NCI-H1105 treated with DMSO at 0.1 percent for 48 hours (cell line): ENCODE results near the gene MAPT.

Source experiments
- DNase-seq: peaks from one replicate; lab custom pipeline; 2025; lab: John Stamatoyannopoulos, UW

Gene MAPT

DNA sequence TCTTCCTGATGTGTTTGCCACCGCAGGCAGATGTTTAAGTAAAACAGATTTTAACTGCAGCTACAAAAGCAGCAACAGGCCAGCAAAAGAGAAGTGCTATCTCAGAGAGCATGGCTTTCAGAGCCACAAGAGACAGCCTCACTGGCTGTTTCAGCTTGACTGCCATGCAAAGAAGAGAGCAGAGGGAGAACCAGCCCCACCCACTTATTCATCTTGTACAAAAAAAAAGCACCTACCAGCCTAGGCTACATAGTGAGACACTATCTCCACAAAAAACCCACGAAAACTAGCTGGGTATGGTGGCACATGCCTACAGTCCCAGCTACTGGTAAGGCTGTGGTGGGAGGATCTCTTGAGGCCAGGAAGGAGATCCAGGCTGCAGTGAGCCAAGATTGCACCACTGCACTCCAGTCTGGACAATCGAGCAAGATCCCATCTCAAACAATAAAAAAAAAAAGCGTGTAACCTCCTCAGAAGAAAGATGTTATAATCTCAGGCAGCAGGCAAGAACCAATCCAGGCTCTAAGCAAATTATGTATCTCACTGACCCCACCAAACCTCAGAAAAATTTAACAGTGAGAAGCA, 134.7 kb downstream of the MAPT start:
- no peak for DNase-seq

DNA sequence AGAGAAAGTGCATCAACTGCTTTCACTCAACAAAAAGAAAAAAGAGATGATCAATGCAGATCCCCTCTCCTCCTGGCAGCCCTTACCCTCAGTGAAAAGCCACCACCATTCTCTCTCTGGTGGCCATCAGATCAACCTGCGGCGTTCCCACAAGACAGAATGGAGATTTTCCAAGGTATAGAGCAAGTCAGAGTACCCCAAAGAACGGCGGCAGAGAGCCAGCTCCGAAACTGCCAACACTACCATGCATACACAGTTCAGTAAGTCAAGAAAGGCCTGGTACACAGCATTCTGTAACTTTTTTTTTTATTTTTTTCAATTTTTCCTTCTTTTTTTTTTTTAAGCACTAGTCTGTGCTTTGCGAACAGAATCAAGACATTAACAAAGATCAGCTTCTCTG, 135.3 kb downstream of the MAPT start:
- no peak for DNase-seq

GRCh38 chr17:46030752-46031151, 136.4 kb downstream of the MAPT start:
- no peak for DNase-seq

DNA sequence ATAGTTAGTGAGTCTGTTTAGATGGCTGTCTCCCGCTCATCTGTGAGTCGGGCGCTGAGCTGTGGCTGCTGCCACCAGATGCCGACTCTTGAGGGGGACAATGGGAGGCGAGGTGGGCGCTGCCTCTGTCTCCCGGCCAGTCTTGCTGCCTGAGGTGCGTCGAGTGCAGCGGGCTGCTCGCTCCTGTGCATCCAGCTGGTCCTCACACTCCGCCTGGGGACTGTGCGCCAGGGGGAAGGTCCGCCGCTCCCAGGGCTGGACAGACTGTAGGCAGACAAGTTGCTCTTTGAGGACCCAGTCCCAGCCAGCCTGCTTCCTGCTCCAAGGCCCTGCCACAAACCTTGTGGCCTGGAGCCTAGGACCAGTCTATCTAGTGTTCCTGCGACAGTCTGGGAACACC, 137.1 kb downstream of the MAPT start:
- no peak for DNase-seq

DNA sequence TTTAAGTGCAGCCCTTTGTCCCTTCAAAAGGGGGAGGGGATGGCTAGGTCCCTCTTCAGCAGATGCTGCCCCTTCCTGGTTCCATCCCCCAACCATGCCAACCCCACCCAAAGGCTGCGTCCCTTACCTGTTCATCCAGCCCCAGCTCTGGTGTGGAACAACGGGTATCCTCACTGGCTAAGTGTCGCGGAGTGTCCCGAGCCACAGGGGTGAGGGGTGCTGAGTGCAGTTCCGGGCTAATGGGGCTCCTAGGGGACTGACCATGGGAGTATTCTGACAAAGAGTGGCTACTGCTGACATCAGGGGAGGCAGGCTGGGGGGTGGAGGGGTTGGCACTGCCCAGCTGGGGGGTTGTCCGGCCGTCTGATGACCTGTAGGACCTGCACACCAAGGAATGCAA, 137.6 kb downstream of the MAPT start:
- DNase-seq = no peak

DNA sequence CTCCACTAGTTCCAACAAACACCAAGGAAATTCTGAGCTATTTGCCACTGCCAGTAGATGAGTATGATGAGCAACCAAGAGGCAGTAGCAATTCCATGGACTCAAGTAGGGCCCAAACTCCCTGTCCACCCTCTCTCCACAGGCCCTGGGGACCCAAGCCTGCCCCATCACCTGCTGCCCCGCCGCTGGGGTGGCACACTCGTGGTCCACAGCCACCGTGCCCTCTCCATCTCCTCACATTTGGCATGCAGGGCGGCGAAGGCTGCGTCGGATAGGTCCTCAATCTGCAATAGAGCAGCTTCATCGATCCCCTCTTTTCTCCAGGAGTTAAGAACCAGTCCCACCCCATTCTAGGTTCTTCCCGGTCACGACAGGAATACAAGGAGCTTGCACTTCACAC, 138.6 kb downstream of the MAPT start:
- no peak for DNase-seq

DNA sequence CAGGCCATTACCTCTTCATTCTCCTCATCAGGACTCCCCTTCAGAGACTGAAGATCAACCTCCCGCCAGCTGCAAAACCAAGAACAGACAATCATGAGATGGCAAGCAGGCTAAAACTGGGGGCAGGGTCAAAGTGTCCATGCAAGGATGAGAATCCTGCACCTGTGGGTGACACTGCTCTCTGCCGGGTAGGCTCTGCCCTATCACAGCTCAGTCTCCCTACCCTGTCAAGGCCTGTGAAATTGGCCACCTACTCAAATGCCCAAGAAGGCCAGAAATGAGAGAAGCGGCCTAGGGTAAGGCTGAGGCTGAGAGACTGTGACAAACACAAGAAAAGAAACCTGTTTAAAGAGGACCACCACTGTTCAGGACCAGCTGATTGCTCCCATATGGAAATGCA, 139.0 kb downstream of the MAPT start:
- DNase-seq = no peak

DNA sequence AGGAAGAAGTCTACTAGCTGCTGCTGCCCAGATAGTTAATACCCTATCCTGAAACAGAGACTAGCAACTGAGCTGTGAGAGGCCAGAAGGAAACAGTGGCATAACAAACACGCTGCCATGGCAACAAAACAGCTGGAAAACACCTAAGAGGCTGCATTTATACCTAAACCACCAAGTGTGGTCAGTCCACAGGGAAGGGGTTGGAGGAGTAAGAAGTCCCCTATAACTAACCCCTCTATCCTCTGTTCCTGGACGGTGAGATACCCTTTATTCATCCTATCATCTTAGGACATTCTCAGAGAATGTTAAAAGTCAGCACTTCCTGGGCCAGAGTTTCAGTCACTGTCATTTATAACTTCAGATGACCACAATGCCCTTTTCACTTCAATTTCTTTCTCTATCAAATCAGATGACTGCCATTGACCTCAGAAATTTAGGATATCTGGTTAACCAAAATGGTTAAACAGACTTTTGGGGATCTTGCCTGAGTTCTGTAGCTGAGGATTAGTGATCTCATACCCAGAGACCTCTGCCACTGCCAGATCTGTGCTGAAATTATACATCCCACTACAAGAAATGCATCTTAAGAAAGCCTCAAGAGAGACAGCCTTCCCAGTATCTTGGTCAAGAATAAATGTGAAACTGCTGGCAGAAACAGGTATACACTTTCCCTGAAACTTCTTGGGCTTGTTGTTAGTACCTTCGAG, 140.9 kb downstream of the MAPT start:
- no peak for DNase-seq

GRCh38 chr17:46036491-46036890, 142.1 kb downstream of the MAPT start:
- no peak for DNase-seq

DNA sequence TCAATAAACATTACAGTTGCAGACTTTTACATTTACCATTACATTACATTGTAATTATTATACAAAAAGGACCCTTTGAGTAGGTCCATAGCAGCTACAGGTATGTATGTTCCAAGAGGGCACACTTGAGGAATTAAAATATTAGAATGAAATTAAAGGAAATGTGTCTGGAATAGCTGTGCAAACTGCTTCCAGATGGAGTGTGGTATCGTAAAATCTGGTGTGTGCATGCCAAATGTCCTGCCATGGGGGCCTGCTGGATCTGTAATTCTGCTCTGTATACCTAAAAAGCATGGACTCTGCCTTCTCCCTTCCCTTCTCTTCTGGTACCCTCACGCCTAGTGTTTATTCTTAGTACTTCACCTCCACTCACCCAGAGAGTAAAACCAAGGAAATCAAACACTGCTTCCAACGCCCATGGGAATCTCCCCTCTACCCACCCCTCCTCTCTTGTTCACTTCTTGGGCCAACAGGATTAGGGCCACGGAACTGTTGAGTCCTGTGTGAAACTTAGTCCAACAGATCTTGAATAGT, 143.4 kb downstream of the MAPT start:
- DNase-seq = no peak

DNA sequence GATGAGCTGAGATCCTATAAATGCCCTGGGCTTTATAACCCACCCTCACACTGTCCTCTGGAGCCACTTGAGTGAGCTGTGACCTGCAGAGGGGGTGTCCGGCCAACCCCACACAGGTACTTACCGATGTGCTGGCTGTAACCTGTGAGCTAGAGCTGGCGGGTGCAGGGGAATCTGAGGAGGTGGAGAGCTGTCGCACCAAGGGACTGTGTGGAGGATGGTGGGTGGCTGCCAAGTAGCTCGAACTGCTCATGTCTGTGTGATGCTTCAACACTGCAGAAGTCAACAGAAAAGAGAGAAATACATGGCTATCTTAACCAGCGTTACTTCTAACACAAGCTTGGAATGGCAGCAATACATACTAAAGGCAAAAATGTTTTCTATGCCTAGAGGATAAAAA, 144.1 kb downstream of the MAPT start:
- DNase-seq = no peak

GRCh38 chr17:46038937-46039336, 144.6 kb downstream of the MAPT start:
- DNase-seq = no peak

GRCh38 chr17:46039592-46040186, 145.3 kb downstream of the MAPT start:
- DNase-seq = peak; percentile 33

- no peak for DNase-seq
These were observed 147.9 kb downstream of the MAPT start for GRCh38 chr17:46042246-46042645.

DNA sequence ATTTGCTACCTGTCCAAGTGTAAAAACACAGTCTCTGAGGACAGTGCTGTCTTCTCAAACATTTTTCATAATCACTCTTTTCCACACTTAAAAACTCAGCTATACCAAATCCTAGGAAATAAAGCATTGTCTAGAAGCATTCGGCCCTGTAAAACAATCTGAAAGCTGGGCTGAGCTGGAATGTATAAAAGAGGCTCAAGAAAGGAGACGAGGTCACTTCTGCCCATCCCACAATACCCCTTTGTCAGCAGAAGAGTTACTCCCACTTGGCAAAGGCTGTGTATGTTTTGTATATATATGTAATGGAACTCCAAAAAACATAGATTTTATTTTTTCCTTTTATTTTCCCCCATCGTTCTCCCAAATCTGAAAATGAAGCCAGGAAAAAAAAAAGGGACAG, 148.6 kb downstream of the MAPT start:
- no peak for DNase-seq

- DNase-seq = no peak
These were observed 149.3 kb downstream of the MAPT start for GRCh38 chr17:46043606-46044005.

GRCh38 chr17:46044286-46044928, 150.1 kb downstream of the MAPT start:
- DNase-seq = peak; percentile 77

DNA sequence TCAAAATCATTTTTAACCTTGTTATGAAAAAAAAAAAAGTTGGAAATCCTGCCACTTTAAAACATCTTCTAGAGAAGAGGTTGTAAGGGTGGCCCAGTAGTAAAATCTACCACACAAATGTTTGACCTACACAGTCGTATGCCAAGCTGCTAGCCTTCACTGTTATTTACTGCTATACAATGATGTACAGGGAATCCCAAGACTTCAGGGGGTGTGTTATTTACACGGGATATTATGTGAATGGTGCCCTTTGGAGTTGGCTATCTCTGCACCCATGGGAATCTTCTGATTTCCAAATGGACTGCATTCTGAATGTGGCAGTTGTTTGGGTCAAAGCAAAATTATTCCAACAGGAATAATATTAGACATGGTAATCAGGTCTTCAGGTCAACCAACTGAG, 150.6 kb downstream of the MAPT start:
- DNase-seq = no peak

DNA sequence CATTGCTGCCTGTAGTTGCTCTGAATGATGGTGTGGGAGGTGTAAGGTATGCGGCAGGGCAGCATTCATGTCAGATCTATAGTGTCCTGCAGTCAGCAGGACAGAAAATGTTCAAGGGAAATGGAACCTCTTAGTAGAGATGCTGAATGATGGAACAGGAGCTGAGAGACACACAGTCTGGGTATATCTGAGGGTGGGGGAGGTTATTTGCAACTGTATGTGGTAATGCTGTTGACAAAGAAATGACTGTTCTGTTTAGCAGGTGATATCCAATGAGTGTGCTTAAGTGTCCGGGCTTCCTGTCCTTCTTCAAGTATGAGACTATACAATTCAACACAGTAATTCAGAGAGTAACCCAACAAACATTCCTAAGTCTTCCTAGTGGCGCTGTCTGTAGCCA, 151.3 kb downstream of the MAPT start:
- DNase-seq = no peak

DNA sequence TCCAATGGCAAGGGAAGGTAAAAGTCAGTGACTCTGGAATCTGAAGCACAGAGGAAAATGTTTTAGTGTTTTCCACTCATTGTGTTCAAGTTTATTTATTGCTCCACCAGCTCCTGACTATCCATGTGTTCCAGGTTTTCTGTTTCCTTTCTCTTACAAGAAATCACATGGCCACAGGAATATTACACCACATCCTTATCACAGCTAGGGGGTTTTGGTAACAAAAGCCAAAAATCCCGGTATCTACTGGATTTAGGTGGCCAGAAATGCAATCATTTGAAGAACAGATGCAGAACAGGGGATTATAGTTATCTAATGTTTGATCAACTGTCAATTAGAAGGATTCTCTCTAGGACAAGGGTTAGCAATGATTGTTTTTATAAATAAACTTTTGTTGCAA, 152.6 kb downstream of the MAPT start:
- DNase-seq = no peak

GRCh38 chr17:46047398-46047797, 153.0 kb downstream of the MAPT start:
- DNase-seq = no peak

DNA sequence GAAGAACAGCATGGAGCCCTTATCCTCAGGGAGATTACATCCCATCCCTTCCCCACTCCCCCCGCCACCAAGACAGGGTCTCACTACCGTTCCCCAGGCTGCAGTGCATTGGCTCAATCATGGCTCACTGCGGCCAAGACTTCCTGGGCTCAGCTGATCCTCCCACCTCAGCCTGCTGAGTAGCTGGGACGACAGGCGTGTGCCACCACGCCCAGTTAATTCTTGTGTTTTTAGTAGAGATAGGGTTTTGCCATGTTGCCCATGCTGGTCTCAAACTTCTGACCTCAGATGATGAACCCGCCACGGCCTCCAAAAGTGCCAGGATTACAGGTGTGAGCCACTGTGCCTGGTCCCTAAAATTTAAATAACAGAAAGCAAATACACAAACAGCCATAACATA, 153.5 kb downstream of the MAPT start:
- no peak for DNase-seq

- no peak for DNase-seq
These were observed 155.3 kb downstream of the MAPT start for GRCh38 chr17:46049656-46050055.
